ENCODE measurements around the gene SLC38A2.

SLC38A2 gene

GRCh38 chr12:46370380-46370734 lies 2.2 kb downstream of the SLC38A2 start:
- Histone ChIP-seq H4K20me1 (ENCODE audit: control insufficient read depth, insufficient read depth, low read depth, low read length) (peaks cover 22% of the 10 kb centered on the region), H3K27ac (ENCODE audit: low read depth, low read length) (no peak overlapping the region), H3K9me3 (ENCODE audit: control insufficient read depth, insufficient read depth, low read length) (no peaks in the 10 kb centered on the region)

DNA sequence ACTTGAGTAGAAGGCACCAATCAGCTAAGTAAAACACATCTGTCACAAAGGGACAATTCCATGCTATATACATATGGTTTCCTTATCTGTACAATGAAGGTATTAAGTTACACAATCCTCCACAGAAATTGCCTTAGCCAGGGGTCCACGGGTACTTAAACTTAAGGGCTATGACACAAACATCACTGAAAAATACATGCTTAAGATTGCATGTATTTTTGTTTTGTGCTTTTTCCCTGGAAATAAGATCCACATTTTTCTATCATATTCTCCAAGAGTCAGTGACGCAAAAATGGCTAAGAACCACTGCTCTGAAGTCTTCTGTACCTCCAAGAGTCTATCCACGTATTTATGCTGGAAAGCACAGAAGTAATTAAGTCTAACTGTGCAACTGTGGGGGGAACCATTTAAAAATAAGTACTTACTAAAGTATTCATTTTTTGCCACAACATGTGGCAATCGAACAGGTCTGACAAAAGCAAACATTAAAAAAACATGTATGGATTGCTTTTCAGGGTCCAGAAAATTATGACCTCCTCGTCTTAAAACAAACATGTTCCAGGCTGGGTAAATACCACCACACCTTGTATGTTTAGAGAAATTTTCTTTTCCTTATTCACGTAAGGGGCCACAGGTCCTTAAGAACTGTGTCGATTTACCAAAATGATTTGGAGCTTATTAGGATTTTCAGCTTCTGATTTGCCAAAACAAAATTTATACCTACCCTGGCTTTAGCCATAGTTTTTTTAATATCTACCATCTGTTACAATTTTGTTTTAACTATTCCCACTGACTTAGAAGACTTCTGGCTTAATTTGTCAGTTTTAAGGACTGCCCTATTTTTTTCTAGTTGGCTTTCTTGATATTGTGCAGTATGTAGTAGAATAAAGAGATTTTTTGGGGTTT lies 2.8 kb downstream of the SLC38A2 start:
- Histone ChIP-seq H3K9me2 (replicated peaks; ENCODE audit: control insufficient read depth, low read length) (no peaks in the 10 kb centered on the region), H3K36me3 (ENCODE audit: control insufficient read depth, low read length) (peaks cover 72% of the 10 kb centered on the region), H3K79me2 (ENCODE audit: control insufficient read depth, low read length) (peaks cover 47% of the 10 kb centered on the region), H3K9me3 (ENCODE audit: control insufficient read depth, insufficient read depth, low read length) (no peaks in the 10 kb centered on the region), H3F3A (ENCODE audit: control insufficient read depth, insufficient read depth) (no peaks in the 10 kb centered on the region), H3K4me2 (ENCODE audit: low read length) (peak overlapping the region; percentile 71), H3K27ac (ENCODE audit: low read depth, low read length) (no peak overlapping the region), H3K27me3 (ENCODE audit: control insufficient read depth, low read length) (peaks cover 18% of the 10 kb centered on the region), H4K20me1 (ENCODE audit: control insufficient read depth, insufficient read depth, low read depth, low read length) (peaks cover 25% of the 10 kb centered on the region), H3K4me1 (ENCODE audit: control insufficient read depth, low read length) (peaks cover 33% of the 10 kb centered on the region), H3K4me3 (ENCODE audit: low read length) (peak overlapping the region; percentile 93)
- TF ChIP-seq, protein P1, sequence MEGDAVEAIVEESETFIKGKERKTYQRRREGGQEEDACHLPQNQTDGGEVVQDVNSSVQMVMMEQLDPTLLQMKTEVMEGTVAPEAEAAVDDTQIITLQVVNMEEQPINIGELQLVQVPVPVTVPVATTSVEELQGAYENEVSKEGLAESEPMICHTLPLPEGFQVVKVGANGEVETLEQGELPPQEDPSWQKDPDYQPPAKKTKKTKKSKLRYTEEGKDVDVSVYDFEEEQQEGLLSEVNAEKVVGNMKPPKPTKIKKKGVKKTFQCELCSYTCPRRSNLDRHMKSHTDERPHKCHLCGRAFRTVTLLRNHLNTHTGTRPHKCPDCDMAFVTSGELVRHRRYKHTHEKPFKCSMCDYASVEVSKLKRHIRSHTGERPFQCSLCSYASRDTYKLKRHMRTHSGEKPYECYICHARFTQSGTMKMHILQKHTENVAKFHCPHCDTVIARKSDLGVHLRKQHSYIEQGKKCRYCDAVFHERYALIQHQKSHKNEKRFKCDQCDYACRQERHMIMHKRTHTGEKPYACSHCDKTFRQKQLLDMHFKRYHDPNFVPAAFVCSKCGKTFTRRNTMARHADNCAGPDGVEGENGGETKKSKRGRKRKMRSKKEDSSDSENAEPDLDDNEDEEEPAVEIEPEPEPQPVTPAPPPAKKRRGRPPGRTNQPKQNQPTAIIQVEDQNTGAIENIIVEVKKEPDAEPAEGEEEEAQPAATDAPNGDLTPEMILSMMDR (IDR thresholded peaks at IDR 0.05; ENCODE audit: low read depth, low read length, poor library complexity, severe bottlenecking) = no peak
- no peak for TF ChIP-seq EZH2phosphoT487 (IDR thresholded peaks at IDR 0.05; ENCODE audit: borderline replicate concordance, low read length)

More at GRCh38 chr12:46370380-46370734, 2.2 kb downstream of the SLC38A2 start:
- H3K9me2 ChIP-seq (replicated peaks; ENCODE audit: control insufficient read depth, low read length) = no peaks in the 10 kb centered on the region
- peaks cover 33% of the 10 kb centered on the region for H3K4me1 ChIP-seq (ENCODE audit: control insufficient read depth, low read length)
- TF ChIP-seq, protein P1 (IDR thresholded peaks at IDR 0.05; ENCODE audit: low read depth, low read length, poor library complexity, severe bottlenecking) = no peak
- no peak for TF ChIP-seq EZH2phosphoT487 (IDR thresholded peaks at IDR 0.05; ENCODE audit: borderline replicate concordance, low read length)
- peaks cover 47% of the 10 kb centered on the region for H3K79me2 ChIP-seq (ENCODE audit: control insufficient read depth, low read length)
- H3F3A ChIP-seq (ENCODE audit: control insufficient read depth, insufficient read depth) = no peaks in the 10 kb centered on the region
- H3K4me3 ChIP-seq (ENCODE audit: low read length) = peak overlapping the region; percentile 93
- peaks cover 65% of the 10 kb centered on the region for H3K36me3 ChIP-seq (ENCODE audit: control insufficient read depth, low read length)
- H3K27me3 ChIP-seq (ENCODE audit: control insufficient read depth, low read length) = peaks cover 19% of the 10 kb centered on the region
- H3K4me2 ChIP-seq (ENCODE audit: low read length) = peak overlapping the region; percentile 71

DNA sequence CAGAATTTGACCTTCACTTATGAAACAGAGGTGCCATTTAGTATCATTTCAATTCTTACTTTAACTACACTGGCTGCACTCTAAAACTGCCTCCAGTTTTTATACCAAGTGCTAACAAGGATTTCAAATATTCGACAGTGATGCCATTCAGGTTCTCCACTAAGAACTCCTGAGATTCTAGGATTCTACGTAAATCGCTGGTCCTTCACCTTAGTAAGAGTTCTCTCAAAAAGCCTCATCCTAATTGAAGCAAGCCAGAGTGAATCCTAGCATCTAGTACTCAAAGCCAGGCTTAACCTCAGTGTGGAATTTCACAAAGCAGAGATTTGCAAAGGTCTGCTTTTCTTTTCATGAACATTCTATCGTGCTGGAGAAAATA lies 3.5 kb downstream of the SLC38A2 start:
- Histone ChIP-seq H3K4me1 (ENCODE audit: control insufficient read depth, low read length) (peaks cover 33% of the 10 kb centered on the region), H3K79me2 (ENCODE audit: control insufficient read depth, low read length) (peaks cover 47% of the 10 kb centered on the region), H3K9me3 (ENCODE audit: control insufficient read depth, insufficient read depth, low read length) (no peaks in the 10 kb centered on the region), H3K27me3 (ENCODE audit: control insufficient read depth, low read length) (peaks cover 13% of the 10 kb centered on the region), H3K9me2 (replicated peaks; ENCODE audit: control insufficient read depth, low read length) (no peaks in the 10 kb centered on the region), H3K4me2 (ENCODE audit: low read length) (0 out of 2 replicates have a peak overlapping the region, but pooled peaks have one; percentile 18), H3K4me3 (ENCODE audit: low read length) (peak overlapping the region; percentile 15; the same call in 1 of the 2 replicates), H3K36me3 (ENCODE audit: control insufficient read depth, low read length) (peaks cover 78% of the 10 kb centered on the region), H4K20me1 (ENCODE audit: control insufficient read depth, insufficient read depth, low read depth, low read length) (peaks cover 25% of the 10 kb centered on the region), H3F3A (ENCODE audit: control insufficient read depth, insufficient read depth) (no peaks in the 10 kb centered on the region), H3K27ac (ENCODE audit: low read depth, low read length) (no peak overlapping the region)
- TF ChIP-seq EZH2phosphoT487 (IDR thresholded peaks at IDR 0.05; ENCODE audit: borderline replicate concordance, low read length) = no peak
- TF ChIP-seq, protein P1 (IDR thresholded peaks at IDR 0.05; ENCODE audit: low read depth, low read length, poor library complexity, severe bottlenecking) = no peak

All from DOHH2 (cell line).